OCI-LY3 (cell line): ENCODE measurements around the gene PCLO.

Experiments
- H2AFZ ChIP-seq: fragments of 200-600, 300-600 bp; shearing (Covaris generic); 2 replicates; pipeline ENCODE4 v1.6.0; 2014; ENCODE audit warnings: antibody characterized with exemption, low read depth, low read length
- H3K27ac ChIP-seq: fragments of 200-600, 300-600 bp; sonication (generic); 2 replicates; pipeline ENCODE4 v1.5.1; 2014; ENCODE audit warnings: mild to moderate bottlenecking, low read length, moderate library complexity, mixed read lengths
- H3K27me3 ChIP-seq: fragments of 200-600, 300-600 bp; sonication (generic); 2 replicates; pipeline ENCODE4 v1.6.1; 2014; ENCODE audit warnings: low read depth, low read length, mixed read lengths
- H3K36me3 ChIP-seq: fragments of 200-600, 300-600 bp; sonication (generic); replicated peaks from 2 replicates; pipeline ENCODE3; 2014; ENCODE audit warnings: low read depth, low read length, mixed read lengths
- H3K4me1 ChIP-seq: fragments of 300-600, 200-600 bp; sonication (generic); 2 replicates; pipeline ENCODE4 v1.6.1; 2014; ENCODE audit warnings: low read length, mixed read lengths
- H3K4me2 ChIP-seq: fragments of 200-600, 300-600 bp; sonication (generic); 2 replicates; pipeline ENCODE4 v1.6.1; 2014; ENCODE audit warnings: low read length, mixed read lengths
- H3K4me3 ChIP-seq: fragments of 300-600, 200-600 bp; sonication (generic); 2 replicates; pipeline ENCODE4 v1.5.1; 2014; ENCODE audit warnings: antibody characterized with exemption, mild to moderate bottlenecking, low read length, moderate library complexity
- H3K79me2 ChIP-seq: fragments of 300-600, 200-600 bp; shearing (Covaris generic); 2 replicates; pipeline ENCODE4 v1.6.1; 2014; ENCODE audit warnings: mild to moderate bottlenecking, low read length, mixed read lengths
- H3K9ac ChIP-seq: fragments of 300-600, 200-600 bp; shearing (Covaris generic); 2 replicates; pipeline ENCODE4 v1.6.0; 2014; ENCODE audit warnings: mild to moderate bottlenecking, low read length, moderate library complexity
- H3K9me3 ChIP-seq: fragments of 200-600, 300-600 bp; shearing (Covaris generic); 2 replicates; pipeline ENCODE4 v1.6.1; 2014; ENCODE audit warnings: low read length, mixed read lengths; ENCODE audit not compliant: insufficient read depth
- H4K20me1 ChIP-seq: fragments of 200-600, 300-600 bp; sonication (generic); 2 replicates; pipeline ENCODE4 v1.6.1; 2016; ENCODE audit warnings: low read length, mixed read lengths; ENCODE audit not compliant: insufficient read depth
- EZH2phosphoT487 ChIP-seq: fragments of 200-600 bp; shearing (Covaris generic); IDR thresholded peaks from 2 replicates; pipeline ENCODE4 v1.6.1; 2018; ENCODE audit warnings: antibody characterized with exemption, mixed run types, low read depth
- TF ChIP-seq, protein P1 (sequence below): fragments of 200-600, 300-600 bp; sonication (generic); IDR thresholded peaks from 2 replicates; pipeline ENCODE4 v1.5.1; 2014; ENCODE audit warnings: antibody characterized with exemption, low read length, low read depth

Gene PCLO

DNA sequence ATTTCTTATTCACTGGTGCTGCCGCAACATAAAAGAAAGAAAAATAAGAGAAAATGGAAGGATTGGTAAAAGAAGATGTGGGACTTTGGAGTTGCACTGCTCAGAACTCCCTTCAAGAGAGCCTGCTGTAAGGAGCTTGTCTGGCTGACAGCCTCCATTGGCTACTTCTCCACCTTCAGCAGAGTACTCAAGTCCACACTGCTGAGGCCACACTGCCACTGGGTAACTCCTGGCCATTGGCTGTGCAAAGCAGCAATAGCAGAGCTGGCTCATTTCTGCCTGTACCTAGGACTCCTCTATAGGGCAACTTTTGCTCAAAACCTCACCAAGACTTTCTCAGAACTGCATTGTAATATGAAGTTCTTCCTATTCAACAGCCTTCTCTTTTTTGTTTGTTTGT lies 38.7 kb upstream of the PCLO start:
- Histone ChIP-seq H3K4me3 (no peak overlapping the region), H3K27ac (no peak overlapping the region), H4K20me1 (no peaks in the 10 kb centered on the region), H3K27me3 (no peaks in the 10 kb centered on the region), H3K4me1 (no peaks in the 10 kb centered on the region), H3K9me3 (no peaks in the 10 kb centered on the region), H3K4me2 (no peak overlapping the region), H3K9ac (no peak overlapping the region), H3K36me3 (no peaks in the 10 kb centered on the region), H3K79me2 (no peaks in the 10 kb centered on the region), H2AFZ (no peak overlapping the region)
- TF ChIP-seq EZH2phosphoT487, result no peak
- TF ChIP-seq, protein P1, sequence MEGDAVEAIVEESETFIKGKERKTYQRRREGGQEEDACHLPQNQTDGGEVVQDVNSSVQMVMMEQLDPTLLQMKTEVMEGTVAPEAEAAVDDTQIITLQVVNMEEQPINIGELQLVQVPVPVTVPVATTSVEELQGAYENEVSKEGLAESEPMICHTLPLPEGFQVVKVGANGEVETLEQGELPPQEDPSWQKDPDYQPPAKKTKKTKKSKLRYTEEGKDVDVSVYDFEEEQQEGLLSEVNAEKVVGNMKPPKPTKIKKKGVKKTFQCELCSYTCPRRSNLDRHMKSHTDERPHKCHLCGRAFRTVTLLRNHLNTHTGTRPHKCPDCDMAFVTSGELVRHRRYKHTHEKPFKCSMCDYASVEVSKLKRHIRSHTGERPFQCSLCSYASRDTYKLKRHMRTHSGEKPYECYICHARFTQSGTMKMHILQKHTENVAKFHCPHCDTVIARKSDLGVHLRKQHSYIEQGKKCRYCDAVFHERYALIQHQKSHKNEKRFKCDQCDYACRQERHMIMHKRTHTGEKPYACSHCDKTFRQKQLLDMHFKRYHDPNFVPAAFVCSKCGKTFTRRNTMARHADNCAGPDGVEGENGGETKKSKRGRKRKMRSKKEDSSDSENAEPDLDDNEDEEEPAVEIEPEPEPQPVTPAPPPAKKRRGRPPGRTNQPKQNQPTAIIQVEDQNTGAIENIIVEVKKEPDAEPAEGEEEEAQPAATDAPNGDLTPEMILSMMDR, result no peak

DNA sequence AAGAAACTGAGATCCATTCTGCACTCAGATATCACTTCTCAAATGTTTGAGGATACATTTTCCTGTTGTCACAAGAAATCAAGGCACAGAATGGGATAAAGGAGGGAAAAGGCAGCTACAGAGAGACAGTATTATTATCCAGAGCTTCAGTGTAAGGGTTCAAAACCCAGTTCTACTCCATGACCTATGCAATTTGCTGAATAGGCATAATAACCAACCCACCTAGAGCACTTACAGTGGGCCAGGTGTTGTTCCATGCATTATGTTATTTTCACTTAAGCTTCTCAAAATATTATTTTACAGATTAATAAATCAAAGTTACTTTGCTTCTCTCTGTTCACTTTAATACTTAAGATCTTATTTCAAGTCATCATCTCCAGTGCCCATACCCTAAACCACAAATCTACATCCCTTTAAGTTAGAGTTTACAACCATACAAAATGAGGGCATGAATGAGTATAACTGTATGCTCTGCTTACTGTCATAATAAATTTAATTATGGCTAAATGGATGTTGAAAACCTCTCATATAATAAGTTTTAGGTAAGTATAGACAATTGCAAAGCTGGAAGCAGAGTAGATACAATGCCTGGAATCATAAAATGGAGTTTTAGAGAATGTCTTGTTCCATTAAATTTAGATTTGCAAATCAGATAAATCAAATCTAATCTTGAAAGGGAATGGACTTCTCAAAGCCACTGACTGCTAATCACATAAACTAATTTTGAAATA lies 28.1 kb upstream of the PCLO start:
- Histone ChIP-seq H2AFZ (no peak overlapping the region), H3K4me2 (no peak overlapping the region), H4K20me1 (no peaks in the 10 kb centered on the region), H3K9ac (no peak overlapping the region), H3K36me3 (no peaks in the 10 kb centered on the region), H3K27me3 (no peaks in the 10 kb centered on the region), H3K4me3 (no peak overlapping the region), H3K27ac (no peak overlapping the region), H3K9me3 (no peaks in the 10 kb centered on the region), H3K4me1 (no peaks in the 10 kb centered on the region), H3K79me2 (no peaks in the 10 kb centered on the region)
- TF ChIP-seq EZH2phosphoT487, result no peak
- TF ChIP-seq, protein P1, result no peak

DNA sequence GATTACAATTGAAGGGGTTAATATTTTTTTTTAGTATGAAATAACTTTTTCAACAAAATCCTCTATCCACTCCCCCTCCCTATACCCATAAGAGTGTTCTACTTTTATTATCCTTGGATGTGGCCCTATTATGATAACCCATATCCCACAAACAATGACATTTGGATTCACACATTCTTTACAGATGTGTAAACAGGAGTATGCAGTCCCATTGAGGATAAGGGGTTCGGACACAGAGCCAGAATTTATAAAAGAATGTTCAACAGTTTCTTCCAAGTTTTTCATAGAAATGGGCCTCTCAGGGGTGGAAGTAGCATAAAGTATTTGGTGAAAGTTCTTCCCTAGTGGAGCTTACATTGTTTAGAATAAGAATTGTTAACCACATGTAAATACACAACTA lies 16.1 kb upstream of the PCLO start:
- Histone ChIP-seq H3K9me3 (no peaks in the 10 kb centered on the region), H4K20me1 (no peaks in the 10 kb centered on the region), H3K4me1 (no peaks in the 10 kb centered on the region), H3K4me3 (no peak overlapping the region), H2AFZ (no peak overlapping the region), H3K9ac (no peak overlapping the region), H3K27me3 (no peaks in the 10 kb centered on the region), H3K36me3 (no peaks in the 10 kb centered on the region), H3K79me2 (no peaks in the 10 kb centered on the region), H3K4me2 (no peak overlapping the region), H3K27ac (no peak overlapping the region)
- TF ChIP-seq, protein P1, result no peak
- no peak for TF ChIP-seq EZH2phosphoT487

DNA sequence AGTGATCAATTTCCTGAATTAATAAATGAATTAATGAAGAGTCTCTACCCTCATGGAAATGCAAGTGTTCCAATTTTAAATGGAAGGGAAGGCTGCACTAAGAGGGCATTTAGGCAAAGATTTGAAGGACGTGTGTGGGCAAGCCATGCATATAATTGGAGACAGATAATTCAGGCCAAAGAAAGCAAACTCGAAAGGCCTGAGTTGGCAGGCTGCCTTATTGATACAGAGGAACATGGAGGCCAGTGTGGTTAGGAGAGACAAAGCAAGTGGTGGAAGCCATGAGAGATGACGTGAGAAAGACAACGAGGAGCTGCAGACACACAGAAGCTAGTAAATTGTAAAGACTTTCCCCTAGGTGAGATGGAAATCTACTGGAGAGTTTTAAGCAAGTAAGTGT lies 15.4 kb upstream of the PCLO start:
- Histone ChIP-seq H3K9me3 (no peaks in the 10 kb centered on the region), H3K79me2 (no peaks in the 10 kb centered on the region), H3K27me3 (no peaks in the 10 kb centered on the region), H3K27ac (no peak overlapping the region), H3K9ac (no peak overlapping the region), H3K4me1 (no peaks in the 10 kb centered on the region), H2AFZ (no peak overlapping the region), H3K4me3 (no peak overlapping the region), H3K36me3 (no peaks in the 10 kb centered on the region), H4K20me1 (no peaks in the 10 kb centered on the region), H3K4me2 (no peak overlapping the region)
- TF ChIP-seq, protein P1, result no peak
- TF ChIP-seq EZH2phosphoT487, result no peak
